ENCODE data around the gene GGT1.
"Not testable (repeated sequence)": the region's sequence is repeated elsewhere in the genome, so short reads cannot be mapped to it uniquely, and the experiment has no call there.

GGT1 gene

GRCh38 chr22:24642307-24642706 lies 39.3 kb downstream of the GGT1 start:
- DNase-seq: not testable (repeated sequence)

DNA sequence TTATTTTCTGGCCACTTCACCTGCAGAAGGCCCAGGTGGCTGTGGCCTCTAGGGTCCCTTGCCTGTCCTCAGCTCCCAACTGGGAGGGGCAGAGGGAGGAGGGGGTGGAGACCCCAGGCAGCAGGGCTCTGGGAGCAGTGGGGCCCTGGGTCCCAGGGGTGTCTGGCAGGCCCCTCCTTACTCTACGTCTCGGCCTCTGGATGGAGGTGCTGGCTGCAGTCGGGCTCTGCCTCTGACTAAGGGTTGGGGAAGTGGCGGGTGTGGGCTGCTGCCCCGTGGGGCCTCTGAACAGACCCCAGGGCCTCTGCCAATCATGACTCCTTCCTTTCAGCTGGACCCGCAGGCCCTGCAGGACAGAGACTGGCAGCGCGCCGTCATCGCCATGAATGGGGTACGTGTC lies 41.4 kb downstream of the GGT1 start:
- DNase-seq: not testable (repeated sequence)

GRCh38 chr22:24645408-24646399 lies 42.7 kb downstream of the GGT1 start:
- DNase-seq: not testable (repeated sequence)

- not testable (repeated sequence) for DNase-seq
Measured at GRCh38 chr22:24646756-24647155, 43.8 kb downstream of the GGT1 start.

- DNase-seq: not testable (repeated sequence)
Measured at GRCh38 chr22:24649371-24649770, 46.4 kb downstream of the GGT1 start.

DNA sequence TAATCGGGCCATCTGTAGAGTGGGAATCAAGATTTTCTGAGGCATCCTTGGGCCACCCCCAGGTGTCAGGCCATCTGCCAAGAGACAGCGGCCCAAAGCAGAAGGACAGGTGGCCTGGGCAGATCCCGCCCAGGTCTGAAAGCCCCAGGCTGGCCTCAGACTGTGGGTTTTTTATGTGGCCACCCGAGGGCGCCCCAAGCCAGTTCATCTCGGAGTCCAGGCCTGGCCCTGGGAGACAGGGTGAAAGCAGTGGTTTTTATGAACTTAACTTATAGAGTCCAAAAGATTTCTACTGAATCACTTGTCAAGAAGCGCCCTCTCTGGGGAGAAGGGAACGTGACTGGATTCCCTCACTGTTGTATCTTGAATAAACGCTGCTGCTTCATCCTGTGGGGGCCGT lies 47.9 kb downstream of the GGT1 start:
- not testable (repeated sequence) for DNase-seq

GRCh38 chr22:24665395-24665794 lies 62.4 kb downstream of the GGT1 start:
- DNase-seq: not testable (repeated sequence)

DNA sequence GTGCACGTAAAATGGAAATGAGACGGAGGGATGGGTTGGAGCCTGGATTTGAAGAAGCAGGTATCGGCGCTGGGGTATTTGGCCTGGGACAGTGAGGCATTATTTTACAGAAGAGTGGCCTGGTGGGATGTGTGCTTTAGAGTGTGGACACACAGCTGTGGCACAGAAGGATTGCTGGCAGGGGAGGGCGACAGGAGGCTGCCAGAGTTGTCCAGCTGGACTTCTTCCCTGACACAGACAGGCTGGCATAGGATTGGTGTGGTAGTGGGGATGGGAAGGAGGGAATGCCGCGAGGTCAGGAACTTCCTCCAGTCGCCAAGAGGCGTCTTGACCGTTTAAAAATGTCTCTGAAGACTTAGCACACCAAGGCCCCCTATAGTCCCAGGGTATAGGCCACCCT lies 64.9 kb downstream of the GGT1 start:
- DNase-seq: not testable (repeated sequence)

DNA sequence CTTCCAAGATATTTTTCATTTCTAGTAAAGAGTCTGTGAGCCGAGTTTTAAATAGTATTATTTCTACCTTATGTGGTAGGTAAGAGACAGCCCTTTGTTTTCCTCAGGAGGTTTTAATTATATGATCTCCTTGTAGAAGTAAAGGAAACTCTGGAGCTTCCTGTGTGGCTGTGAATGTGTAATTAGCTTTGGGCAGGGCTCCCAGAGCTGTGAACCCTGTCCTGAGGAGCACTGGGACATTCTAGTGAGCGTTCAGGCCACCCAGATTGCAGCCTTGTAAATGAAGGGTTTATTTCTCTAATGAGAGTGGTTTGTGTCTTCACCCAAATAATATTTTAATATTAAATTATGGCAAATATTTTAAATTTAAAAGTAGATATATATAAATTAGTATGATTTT lies 69.5 kb downstream of the GGT1 start:
- DNase-seq: not testable (repeated sequence)

All from activated CD4-positive, CD25-positive, alpha-beta regulatory T cell (primary cell).